HL-60 (cell line): Measurements from ENCODE around the gene ACP4.

ENCODE experiments used
- DNase-seq, 2 experiments: peaks; one replicate each; pipeline ENCODE4 v3.0.0-alpha.2; 2010 to 2020; ENCODE audit warnings: low read depth in 1 of 2, low spot score in 1 of 2
- H3K27ac ChIP-seq: fragments of 250-450 bp; sonication (Bioruptor Pico); replicated peaks from 2 replicates; pipeline ENCODE4 v1.5.1; 2020; ENCODE audit warnings: mild to moderate bottlenecking, moderate library complexity
- H3K27me3 ChIP-seq: fragments of 250-450 bp; sonication (Bioruptor Pico); 2 replicates; pipeline ENCODE4 v1.5.1; 2021; ENCODE audit warnings: mild to moderate bottlenecking, moderate library complexity; ENCODE audit not compliant: insufficient read depth, poor library complexity, severe bottlenecking
- H3K4me3 ChIP-seq: replicated peaks from 2 replicates; pipeline ENCODE4 v1.5.1; 2011; ENCODE audit warnings: mild to moderate bottlenecking, control low read depth, low read length; ENCODE audit not compliant: insufficient read depth
- CTCF ChIP-seq: IDR thresholded peaks from one replicate; pipeline ENCODE4 v1.5.1; 2011; ENCODE audit warnings: low read length, control low read depth, inconsistent platforms; ENCODE audit not compliant: insufficient read depth
- GABPA ChIP-seq: IDR thresholded peaks from 2 replicates; pipeline ENCODE4 v1.6.1; 2012; ENCODE audit warnings: low read depth
- POLR2AphosphoS5 ChIP-seq: IDR thresholded peaks from 2 replicates; pipeline ENCODE4 v1.6.1; 2012; ENCODE audit warnings: low read depth
- REST ChIP-seq: IDR thresholded peaks from 2 replicates; pipeline ENCODE4 v1.6.1; 2012; ENCODE audit warnings: low read depth; ENCODE audit not compliant: insufficient replicate concordance
- SPI1 ChIP-seq: IDR thresholded peaks from 2 replicates; pipeline ENCODE4 v1.6.1; 2012; ENCODE audit warnings: low read depth, mild to moderate bottlenecking, borderline replicate concordance

ACP4 gene

GRCh38 chr19:50785329-50785728, 4.9 kb upstream of the ACP4 start:
- Histone ChIP-seq H3K27me3 (peaks cover 3% of the 10 kb centered on the region), H3K4me3 (no peak overlapping the region), H3K27ac (no peak overlapping the region)
- DNase-seq = no peak
- TF ChIP-seq POLR2AphosphoS5 (no peak), REST (no peak), SPI1 (no peak), CTCF (no peak), GABPA (no peak)

- Histone ChIP-seq H3K4me3 (no peak overlapping the region), H3K27me3 (no peaks in the 10 kb centered on the region), H3K27ac (no peak overlapping the region)
- no peak for DNase-seq
- TF ChIP-seq SPI1 = no peak
- no peak for TF ChIP-seq CTCF
- no peak for TF ChIP-seq POLR2AphosphoS5
- no peak for TF ChIP-seq GABPA
- no peak for TF ChIP-seq REST
Observed at GRCh38 chr19:50790922-50791467, 780 bp downstream of the ACP4 start.

GRCh38 chr19:50791594-50792271, 1.5 kb downstream of the ACP4 start:
- no peaks in the 10 kb centered on the region for H3K27me3 ChIP-seq
- no peak for DNase-seq
- no peak overlapping the region for H3K4me3 ChIP-seq
- no peak overlapping the region for H3K27ac ChIP-seq
- no peak for TF ChIP-seq POLR2AphosphoS5
- no peak for TF ChIP-seq CTCF
- no peak for TF ChIP-seq GABPA
- TF ChIP-seq SPI1 = no peak
- TF ChIP-seq REST = no peak
